Measurements from ENCODE around the gene LAMC1. TPM values are rescaled to one million over a fixed set of nuclear protein-coding genes. Genes with fewer than 3 reads are reported as not detected.

LAMC1 gene
- total RNA-seq, 1 experiment from 2014 or later, result 71.5 TPM

Other genes with a start within 250 kb of the LAMC1 start
- gene NPL, start 233.6 kb upstream of the LAMC1 start, total RNA-seq (2014; rRNA removed), result not detected in 2 replicates
- gene DHX9, start 184.1 kb upstream of the LAMC1 start, total RNA-seq (2014; rRNA removed), result 191 and 195 TPM in 2 replicates
- gene SHCBP1L, start 70.3 kb upstream of the LAMC1 start, total RNA-seq (2014; rRNA removed), result not detected in 2 replicates
- gene LAMC2, start 162.8 kb downstream of the LAMC1 start, total RNA-seq (2014; rRNA removed), result 105 and 127 TPM in 2 replicates

Measured in PC-3 (cell line).